Panc1 (cell line): Measurements from ENCODE around the gene MRM1. TPM values are rescaled to one million over a fixed set of nuclear protein-coding genes. Genes with fewer than 3 reads are reported as not detected.
A peak's percentile ranks its signal among the peaks of the same experiment; 100 is the strongest.

Experiments
- ATAC-seq: fragments of 200-7000 bp; cut with Tn5 transposase; 2 replicates; pipeline ENCODE4 v1.9.1; 2020; ENCODE audit warnings: mild to moderate bottlenecking, moderate library complexity
- BruUV-seq: library from RNA; stranded (reverse); fragments of 400-500 nt; replicated peaks from 2 replicates; lab custom pipeline; 2021; lab: Mats Ljungman, UMichigan
- CTCF ChIA-PET: fragments of 300-600 bp; sonication (Branson Sonifier 250); formaldehyde crosslinking; loops from one replicate; lab custom pipeline; 2022; ENCODE audit warnings: antibody characterized with exemption; lab: Charles Lee
- POLR2A ChIA-PET: fragments of 300-600 bp; sonication (Branson Sonifier 250); formaldehyde crosslinking; loops from one replicate; lab custom pipeline; 2022; ENCODE audit warnings: antibody characterized with exemption; lab: Charles Lee
- DNase-seq: peaks from one replicate; pipeline ENCODE4 v3.0.0-alpha.2; 2010; ENCODE audit warnings: low read depth, low spot score
- H3K27ac ChIP-seq: 2 replicates; pipeline ENCODE4 v1.5.1; 2011; ENCODE audit warnings: mild to moderate bottlenecking, low read length, inconsistent platforms
- H3K27me3 ChIP-seq: fragments of 200-500 bp; sonication (Bioruptor generic); 2 replicates; pipeline ENCODE4 v1.6.0; 2014; ENCODE audit warnings: low read length, inconsistent platforms; ENCODE audit not compliant: control insufficient read depth, insufficient read depth
- H3K36me3 ChIP-seq: fragments of 200-500 bp; sonication (Bioruptor generic); 2 replicates; pipeline ENCODE4 v1.5.1; 2014; ENCODE audit warnings: inconsistent platforms, mild to moderate bottlenecking, low read length, moderate library complexity; ENCODE audit not compliant: control insufficient read depth, insufficient read depth
- H3K4me1 ChIP-seq: 2 replicates; pipeline ENCODE4 v1.5.1; 2011; ENCODE audit warnings: inconsistent platforms, mild to moderate bottlenecking, low read length, moderate library complexity; ENCODE audit not compliant: control insufficient read depth, insufficient read depth
- H3K4me3 ChIP-seq, 2 experiments: 2 replicates each; pipeline ENCODE4 v1.5.1; 2011 to 2012; ENCODE audit warnings: low read depth in 2 of 2, low read length in 2 of 2, mild to moderate bottlenecking in 2 of 2, inconsistent platforms in 1 of 2, moderate library complexity in 1 of 2
- H3K9me3 ChIP-seq: fragments of 200-500 bp; sonication (Bioruptor generic); 2 replicates; pipeline ENCODE4 v1.5.1; 2014; ENCODE audit warnings: low read depth, mild to moderate bottlenecking, inconsistent platforms, low read length, moderate library complexity; ENCODE audit not compliant: control insufficient read depth, insufficient read depth
- CTCF ChIP-seq: fragments of 450-650 bp; IDR thresholded peaks from 2 replicates; pipeline ENCODE4 v1.5.1; 2017; ENCODE audit warnings: mild to moderate bottlenecking
- POLR2AphosphoS5 ChIP-seq: IDR thresholded peaks from 2 replicates; pipeline ENCODE4 v1.6.1; 2012; ENCODE audit warnings: mild to moderate bottlenecking, low read depth, low read length, moderate library complexity
- SIN3A ChIP-seq: IDR thresholded peaks from 2 replicates; pipeline ENCODE4 v1.6.1; 2012; ENCODE audit warnings: low read depth, mild to moderate bottlenecking, low read length, moderate library complexity, borderline replicate concordance; ENCODE audit not compliant: insufficient read depth
- TCF7L2 ChIP-seq: IDR thresholded peaks from 2 replicates; pipeline ENCODE4 v1.6.1; 2011; ENCODE audit warnings: mild to moderate bottlenecking, low read depth, low read length, inconsistent platforms
- in situ Hi-C: cut with HindIII; loops from 2 replicates; pipeline ENCODE4 v1.10.0; 2016; ENCODE audit warnings: low sequenced_read_pairs, low pct_unique_long_range_greater_than_20kb
- intact Hi-C: fragments of 100-400 bp; cut with micrococcal nuclease; formaldehyde crosslinking; loops from one replicate; pipeline ENCODE4 v1.10.0; 2022; ENCODE audit not compliant: unreplicated experiment
- total RNA-seq: library from RNA; stranded (reverse); gene quantifications from one replicate; pipeline ENCODE4 v1.2.1, GENCODE V29; 2021; ENCODE audit not compliant: unreplicated experiment
- TF ChIP-seq, protein P1 (sequence below), 2 experiments: IDR thresholded peaks; 2 replicates each; pipeline ENCODE4 v1.6.1; 2011 to 2012; ENCODE audit warnings: low read depth in 2 of 2, control low read depth in 1 of 2, low read length in 1 of 2, mild to moderate bottlenecking in 1 of 2, moderate library complexity in 1 of 2; ENCODE audit not compliant: insufficient read depth in 1 of 2

MRM1 gene
- total RNA-seq, 1 experiment from 2014 or later: 7.8 TPM

- intact Hi-C loops: no loop called here
- BruUV-seq: no TSS peak
These were observed 11.3 kb upstream of the MRM1 start for GRCh38 chr17:36590082-36590481.

GRCh38 chr17:36591434-36592315, 9.7 kb upstream of the MRM1 start, which contains the start of gene DHRS11:
Gene DHRS11 (plus strand): TSS chr17:36591879. CDS start chr17:36592010, 131 bp downstream.
- peak within 1 kb of the TSS; percentile 61 to 65 for H3K4me3 ChIP-seq
- no peaks in the 10 kb centered on the region for H3K27me3 ChIP-seq
- TF ChIP-seq, protein P1, sequence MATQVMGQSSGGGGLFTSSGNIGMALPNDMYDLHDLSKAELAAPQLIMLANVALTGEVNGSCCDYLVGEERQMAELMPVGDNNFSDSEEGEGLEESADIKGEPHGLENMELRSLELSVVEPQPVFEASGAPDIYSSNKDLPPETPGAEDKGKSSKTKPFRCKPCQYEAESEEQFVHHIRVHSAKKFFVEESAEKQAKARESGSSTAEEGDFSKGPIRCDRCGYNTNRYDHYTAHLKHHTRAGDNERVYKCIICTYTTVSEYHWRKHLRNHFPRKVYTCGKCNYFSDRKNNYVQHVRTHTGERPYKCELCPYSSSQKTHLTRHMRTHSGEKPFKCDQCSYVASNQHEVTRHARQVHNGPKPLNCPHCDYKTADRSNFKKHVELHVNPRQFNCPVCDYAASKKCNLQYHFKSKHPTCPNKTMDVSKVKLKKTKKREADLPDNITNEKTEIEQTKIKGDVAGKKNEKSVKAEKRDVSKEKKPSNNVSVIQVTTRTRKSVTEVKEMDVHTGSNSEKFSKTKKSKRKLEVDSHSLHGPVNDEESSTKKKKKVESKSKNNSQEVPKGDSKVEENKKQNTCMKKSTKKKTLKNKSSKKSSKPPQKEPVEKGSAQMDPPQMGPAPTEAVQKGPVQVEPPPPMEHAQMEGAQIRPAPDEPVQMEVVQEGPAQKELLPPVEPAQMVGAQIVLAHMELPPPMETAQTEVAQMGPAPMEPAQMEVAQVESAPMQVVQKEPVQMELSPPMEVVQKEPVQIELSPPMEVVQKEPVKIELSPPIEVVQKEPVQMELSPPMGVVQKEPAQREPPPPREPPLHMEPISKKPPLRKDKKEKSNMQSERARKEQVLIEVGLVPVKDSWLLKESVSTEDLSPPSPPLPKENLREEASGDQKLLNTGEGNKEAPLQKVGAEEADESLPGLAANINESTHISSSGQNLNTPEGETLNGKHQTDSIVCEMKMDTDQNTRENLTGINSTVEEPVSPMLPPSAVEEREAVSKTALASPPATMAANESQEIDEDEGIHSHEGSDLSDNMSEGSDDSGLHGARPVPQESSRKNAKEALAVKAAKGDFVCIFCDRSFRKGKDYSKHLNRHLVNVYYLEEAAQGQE (IDR thresholded peaks at IDR 0.05; ENCODE audit: insufficient read depth in 1 of 2, low read depth in 2 of 2, low read length in 1 of 2): no peak
- TF ChIP-seq SIN3A: peak; percentile 51; the same call in 1 of the 2 replicates
- peak; percentile 77 for TF ChIP-seq POLR2AphosphoS5
- TF ChIP-seq TCF7L2: no peak
- no peak for TF ChIP-seq CTCF
- no peak for DNase-seq
- POLR2A ChIA-PET: no interaction called here
- in situ Hi-C loops: no loop called here
- peak within 1 kb of the TSS; percentile 77 for H3K27ac ChIP-seq
- no peaks in the 10 kb centered on the region for H3K4me1 ChIP-seq
- H3K36me3 ChIP-seq: peaks cover 2% of the 10 kb centered on the region
- BruUV-seq: no TSS peak
- CTCF ChIA-PET: no interaction called here
- ATAC-seq: peak; percentile 99
- H3K9me3 ChIP-seq: no peaks in the 10 kb centered on the region
- intact Hi-C loops: no loop called here

More at GRCh38 chr17:36590082-36590481, 11.3 kb upstream of the MRM1 start:
- ATAC-seq (no peak), DNase-seq (no peak)
- TF ChIP-seq POLR2AphosphoS5: no peak
- TF ChIP-seq, protein P1 (IDR thresholded peaks at IDR 0.05; ENCODE audit: insufficient read depth in 1 of 2, low read depth in 2 of 2, low read length in 1 of 2): no peak
- no peak for TF ChIP-seq SIN3A
- TF ChIP-seq CTCF: no peak
- no peak for TF ChIP-seq TCF7L2
- Histone ChIP-seq H3K9me3 (no peaks in the 10 kb centered on the region), H3K4me3 (no peak overlapping the region), H3K36me3 (peaks cover 15% of the 10 kb centered on the region), H3K4me1 (no peaks in the 10 kb centered on the region), H3K27me3 (no peaks in the 10 kb centered on the region), H3K27ac (no peak overlapping the region)
- POLR2A ChIA-PET: interaction anchor here (0.5 kb wide), 1 partner anchor 32 kb away, joined by 3 read pairs; no protein-coding TSS in a partner anchor
- in situ Hi-C loops: no loop called here
- CTCF ChIA-PET: no interaction called here
